Fibroblast of lung (primary cell): ENCODE data around the gene RAB3GAP1.

Source experiments
- EZH2 ChIP-seq: IDR thresholded peaks from 2 replicates; pipeline ENCODE4 v1.5.1; 2012; ENCODE audit warnings: low read length, control low read depth, mild to moderate bottlenecking; ENCODE audit errors: missing control alignments
- TF ChIP-seq, protein P1 (sequence below), 2 donors: IDR thresholded peaks in 1 of 2; conservative IDR thresholded peaks in 1 of 2; 1 replicate in 1 of 2; 2 replicates in 1 of 2; pipeline ENCODE4 v1.5.1; 2011 to 2012; ENCODE audit warnings: low read length in 2 of 2, control low read depth in 1 of 2, inconsistent platforms in 1 of 2, low read depth in 1 of 2, mild to moderate bottlenecking in 1 of 2

DNA sequence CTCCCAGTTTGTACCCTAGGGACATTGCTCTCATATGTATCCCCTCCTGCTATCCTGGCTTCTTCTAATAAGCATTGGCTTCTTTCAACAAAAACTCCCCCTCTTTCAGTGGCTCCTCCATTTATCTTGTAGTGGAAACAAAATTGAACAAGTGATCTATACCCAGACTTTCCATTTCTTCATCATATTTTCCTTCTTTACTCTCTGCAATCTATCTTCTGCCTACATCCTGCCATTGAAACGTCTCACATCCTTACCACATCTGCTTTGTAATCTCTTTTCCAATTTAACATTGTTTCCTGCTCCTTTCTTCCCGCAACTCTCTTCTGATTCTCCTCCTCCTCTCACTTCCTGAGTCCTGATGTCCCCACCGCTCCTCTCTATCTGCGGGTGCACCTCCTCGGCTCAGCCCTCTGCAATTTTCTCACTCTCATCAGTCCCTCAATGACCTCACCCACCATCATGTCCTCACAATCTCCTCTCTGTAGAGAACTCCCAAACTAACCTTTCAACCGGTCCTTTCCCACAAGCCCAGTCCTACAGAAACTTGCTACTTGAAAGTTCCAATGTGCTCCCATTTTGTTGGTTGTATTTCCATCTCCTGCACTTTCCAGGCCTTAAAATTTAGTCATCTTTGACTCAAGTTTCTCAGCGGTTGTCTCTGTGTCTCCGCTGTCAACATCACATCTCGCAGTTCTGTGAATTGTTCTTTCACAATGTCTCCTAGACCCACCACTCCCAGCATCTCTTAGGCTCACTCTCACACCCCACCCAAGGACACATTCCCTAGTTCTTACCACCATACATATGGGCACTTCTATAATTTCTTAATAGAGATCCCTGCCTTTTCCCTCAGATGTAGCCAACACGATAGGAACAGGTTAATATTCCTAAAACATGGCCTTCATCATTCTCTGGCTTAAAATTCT lies 28.9 kb upstream of the RAB3GAP1 start:
- TF ChIP-seq, protein P1, sequence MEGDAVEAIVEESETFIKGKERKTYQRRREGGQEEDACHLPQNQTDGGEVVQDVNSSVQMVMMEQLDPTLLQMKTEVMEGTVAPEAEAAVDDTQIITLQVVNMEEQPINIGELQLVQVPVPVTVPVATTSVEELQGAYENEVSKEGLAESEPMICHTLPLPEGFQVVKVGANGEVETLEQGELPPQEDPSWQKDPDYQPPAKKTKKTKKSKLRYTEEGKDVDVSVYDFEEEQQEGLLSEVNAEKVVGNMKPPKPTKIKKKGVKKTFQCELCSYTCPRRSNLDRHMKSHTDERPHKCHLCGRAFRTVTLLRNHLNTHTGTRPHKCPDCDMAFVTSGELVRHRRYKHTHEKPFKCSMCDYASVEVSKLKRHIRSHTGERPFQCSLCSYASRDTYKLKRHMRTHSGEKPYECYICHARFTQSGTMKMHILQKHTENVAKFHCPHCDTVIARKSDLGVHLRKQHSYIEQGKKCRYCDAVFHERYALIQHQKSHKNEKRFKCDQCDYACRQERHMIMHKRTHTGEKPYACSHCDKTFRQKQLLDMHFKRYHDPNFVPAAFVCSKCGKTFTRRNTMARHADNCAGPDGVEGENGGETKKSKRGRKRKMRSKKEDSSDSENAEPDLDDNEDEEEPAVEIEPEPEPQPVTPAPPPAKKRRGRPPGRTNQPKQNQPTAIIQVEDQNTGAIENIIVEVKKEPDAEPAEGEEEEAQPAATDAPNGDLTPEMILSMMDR (conservative IDR thresholded peaks at IDR 0.05 in 1 of 2, IDR thresholded peaks at IDR 0.05 in 1 of 2; ENCODE audit: low read depth in 1 of 2, low read length in 2 of 2) = no peak
- TF ChIP-seq EZH2 = no peak
